Sigmoid colon (tissue), 4 donors: ENCODE data around the gene SNIP1.

Experiments
- POLR2A ChIP-seq, 2 donors: fragments of 450-650 bp; IDR thresholded peaks; one replicate each; pipeline ENCODE4 v1.6.1; 2016; ENCODE audit warnings: antibody characterized with exemption in 2 of 2, mild to moderate bottlenecking in 2 of 2, moderate library complexity in 2 of 2
- POLR2AphosphoS5 ChIP-seq, 4 donors: sonication (generic); formaldehyde crosslinking; IDR thresholded peaks; one replicate each; pipeline ENCODE4 v1.6.1; 2017; ENCODE audit warnings: antibody characterized with exemption in 4 of 4
- TF ChIP-seq, protein P1 (sequence below), 4 experiments: fragments of 450-650 bp in 3 of 4; fragments of 200-600 bp in 1 of 4; IDR thresholded peaks; one replicate each; pipeline ENCODE4 v1.5.1; 2016 to 2019; ENCODE audit warnings: antibody characterized with exemption in 4 of 4, mild to moderate bottlenecking in 3 of 4, moderate library complexity in 2 of 4

DNA sequence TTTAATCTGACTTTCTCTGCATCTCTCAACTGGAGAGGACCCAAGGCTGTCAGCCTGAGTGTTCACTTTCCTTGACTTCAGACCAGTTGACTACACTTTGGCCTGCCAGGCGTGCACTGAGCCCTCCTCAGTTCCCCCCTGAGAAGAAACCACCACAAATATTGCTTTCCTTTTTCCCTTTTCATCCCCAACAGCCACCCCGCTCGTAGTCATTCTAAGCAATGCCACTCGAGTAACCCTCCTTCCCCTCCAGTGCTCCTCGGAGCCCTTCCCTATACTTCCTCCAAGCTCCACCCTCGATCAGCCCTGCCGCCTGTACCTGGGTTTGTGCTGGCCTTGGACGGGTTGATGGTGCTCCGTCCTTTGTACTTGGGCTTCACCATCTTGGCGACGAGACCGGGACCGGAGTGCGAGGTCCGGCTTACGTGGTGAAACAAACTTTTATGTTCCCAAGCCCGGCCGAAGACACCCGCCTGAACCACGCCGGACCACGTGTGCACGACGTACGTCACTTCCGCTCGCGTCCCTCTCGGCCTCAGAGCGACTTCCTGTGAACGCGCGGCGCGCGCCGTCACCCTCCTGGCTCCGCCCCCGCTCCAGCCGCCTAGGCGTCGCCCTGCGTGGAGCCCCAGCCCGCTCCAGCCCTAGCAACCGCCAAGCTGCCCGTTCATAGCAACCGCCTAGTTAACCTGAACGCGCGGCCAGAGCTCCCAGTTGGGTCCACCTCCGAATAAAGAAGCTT lies 41.5 kb upstream of the SNIP1 start, which contains the start of gene GNL2:
- peak; percentile 68 to 79 for TF ChIP-seq POLR2A (IDR thresholded peaks at IDR 0.05)
- TF ChIP-seq, protein P1, sequence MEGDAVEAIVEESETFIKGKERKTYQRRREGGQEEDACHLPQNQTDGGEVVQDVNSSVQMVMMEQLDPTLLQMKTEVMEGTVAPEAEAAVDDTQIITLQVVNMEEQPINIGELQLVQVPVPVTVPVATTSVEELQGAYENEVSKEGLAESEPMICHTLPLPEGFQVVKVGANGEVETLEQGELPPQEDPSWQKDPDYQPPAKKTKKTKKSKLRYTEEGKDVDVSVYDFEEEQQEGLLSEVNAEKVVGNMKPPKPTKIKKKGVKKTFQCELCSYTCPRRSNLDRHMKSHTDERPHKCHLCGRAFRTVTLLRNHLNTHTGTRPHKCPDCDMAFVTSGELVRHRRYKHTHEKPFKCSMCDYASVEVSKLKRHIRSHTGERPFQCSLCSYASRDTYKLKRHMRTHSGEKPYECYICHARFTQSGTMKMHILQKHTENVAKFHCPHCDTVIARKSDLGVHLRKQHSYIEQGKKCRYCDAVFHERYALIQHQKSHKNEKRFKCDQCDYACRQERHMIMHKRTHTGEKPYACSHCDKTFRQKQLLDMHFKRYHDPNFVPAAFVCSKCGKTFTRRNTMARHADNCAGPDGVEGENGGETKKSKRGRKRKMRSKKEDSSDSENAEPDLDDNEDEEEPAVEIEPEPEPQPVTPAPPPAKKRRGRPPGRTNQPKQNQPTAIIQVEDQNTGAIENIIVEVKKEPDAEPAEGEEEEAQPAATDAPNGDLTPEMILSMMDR (IDR thresholded peaks at IDR 0.05) = no peak
- TF ChIP-seq POLR2AphosphoS5 (IDR thresholded peaks at IDR 0.05) = peak; percentile 89 to 97 (median 94)
